Fibroblast of upper back skin (primary cell): ENCODE data around the gene ACSL6.

Experiments used
- DNase-seq: peaks from one replicate; pipeline ENCODE4 v3.0.0-alpha.2; 2013

ACSL6 gene

DNA sequence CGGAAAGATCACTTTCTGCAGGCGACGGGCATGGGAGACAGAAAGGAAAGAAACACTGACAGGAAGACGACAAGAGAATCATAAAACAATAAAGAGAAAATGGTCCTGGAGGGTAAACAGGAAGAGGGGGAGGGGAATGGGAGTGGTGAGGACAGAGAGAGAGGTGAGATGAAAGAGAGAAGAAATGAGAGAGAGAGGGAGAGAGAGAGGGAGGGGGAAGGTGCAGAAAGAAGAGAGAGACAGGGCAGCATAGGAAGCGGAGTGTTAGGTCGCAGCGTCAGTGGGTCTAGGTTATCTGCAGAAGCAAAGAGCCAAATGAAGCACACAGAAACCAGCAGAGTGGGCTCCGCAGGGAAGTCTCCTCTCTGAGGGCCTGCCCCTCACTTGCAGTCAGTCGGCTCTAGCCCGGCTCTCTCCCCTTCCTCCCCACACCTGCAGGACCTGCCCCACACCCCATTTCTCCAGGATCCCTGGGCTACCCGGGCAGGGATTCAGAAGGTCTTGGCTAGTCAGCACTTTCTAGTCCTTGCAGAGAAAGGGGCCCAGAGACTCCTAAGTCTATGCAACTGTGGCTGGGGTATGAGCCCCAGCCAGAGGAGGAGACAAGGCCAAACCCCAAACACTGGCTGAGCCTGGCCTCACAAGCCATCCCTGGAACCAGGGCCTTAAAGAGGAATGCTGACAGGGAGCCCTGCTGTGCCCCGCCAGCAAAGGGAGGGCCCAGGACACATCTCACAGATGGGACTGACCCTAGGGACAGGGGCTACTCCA, 36.3 kb downstream of the ACSL6 start:
- no peak for DNase-seq

DNA sequence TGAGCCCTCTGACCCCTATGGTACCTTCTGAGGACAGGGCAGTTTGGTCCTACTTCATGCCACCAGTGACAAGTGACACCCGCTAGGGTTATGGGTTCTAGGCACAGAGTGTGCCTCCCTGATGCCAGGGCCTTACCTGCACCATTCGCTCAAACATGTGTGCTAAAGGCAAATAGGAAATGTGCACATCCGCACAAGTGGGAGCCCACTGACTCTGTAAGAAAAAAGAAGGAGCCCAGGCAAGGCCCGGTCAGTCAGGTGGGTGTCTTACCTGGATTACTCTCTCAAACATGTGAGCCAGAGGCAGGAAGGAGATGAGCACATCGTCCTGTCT, 36.9 kb downstream of the ACSL6 start:
- DNase-seq, result no peak

DNA sequence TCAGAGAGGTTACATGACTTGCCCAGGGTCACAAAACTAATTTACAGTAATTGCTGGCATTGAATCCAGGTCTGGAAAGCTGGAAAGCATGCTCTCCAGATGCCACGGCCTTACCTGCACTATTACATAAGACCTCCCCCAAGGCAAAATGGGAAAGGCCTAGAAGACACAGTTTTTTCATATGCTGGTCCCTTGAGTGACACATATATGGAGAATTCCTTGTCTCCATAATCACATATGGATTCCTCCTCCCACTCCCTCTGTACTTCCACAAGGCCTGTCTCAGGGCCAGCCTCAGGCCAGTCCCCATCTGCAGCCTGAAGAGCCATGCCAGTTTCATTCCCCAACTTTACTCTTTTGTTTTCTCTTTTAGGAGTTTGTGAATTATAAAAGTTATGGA, 37.4 kb downstream of the ACSL6 start:
- DNase-seq, result no peak

DNA sequence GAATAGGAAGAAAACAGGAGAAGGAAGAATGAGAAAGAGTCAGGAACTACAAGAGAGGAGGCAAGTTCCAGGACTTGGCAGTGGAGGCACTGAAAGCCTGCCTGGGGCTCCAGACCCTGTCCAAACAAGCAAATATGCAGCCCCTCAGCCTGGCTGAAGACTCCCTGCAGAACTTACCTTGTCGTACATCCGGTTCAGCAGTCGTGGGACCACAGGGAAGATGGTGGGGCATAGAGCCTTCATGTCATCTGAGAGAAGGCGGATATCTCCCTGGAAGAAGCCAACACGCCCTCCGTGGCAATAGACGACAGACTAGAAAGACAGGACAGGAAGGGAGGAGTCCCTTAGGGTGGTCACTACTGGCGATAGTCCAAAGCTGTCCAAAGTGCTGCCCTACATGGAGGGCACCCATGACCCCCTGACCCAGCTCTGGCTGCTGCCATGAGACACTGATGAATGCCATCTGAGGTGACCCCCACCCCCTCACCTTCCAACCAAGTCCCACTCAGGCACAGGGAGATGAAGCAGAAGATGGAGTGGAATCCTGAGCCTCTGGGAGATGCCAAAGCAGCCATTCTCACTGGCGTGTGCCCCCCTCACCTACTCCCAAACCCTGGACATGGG, 38.3 kb downstream of the ACSL6 start:
- DNase-seq, result no peak

DNA sequence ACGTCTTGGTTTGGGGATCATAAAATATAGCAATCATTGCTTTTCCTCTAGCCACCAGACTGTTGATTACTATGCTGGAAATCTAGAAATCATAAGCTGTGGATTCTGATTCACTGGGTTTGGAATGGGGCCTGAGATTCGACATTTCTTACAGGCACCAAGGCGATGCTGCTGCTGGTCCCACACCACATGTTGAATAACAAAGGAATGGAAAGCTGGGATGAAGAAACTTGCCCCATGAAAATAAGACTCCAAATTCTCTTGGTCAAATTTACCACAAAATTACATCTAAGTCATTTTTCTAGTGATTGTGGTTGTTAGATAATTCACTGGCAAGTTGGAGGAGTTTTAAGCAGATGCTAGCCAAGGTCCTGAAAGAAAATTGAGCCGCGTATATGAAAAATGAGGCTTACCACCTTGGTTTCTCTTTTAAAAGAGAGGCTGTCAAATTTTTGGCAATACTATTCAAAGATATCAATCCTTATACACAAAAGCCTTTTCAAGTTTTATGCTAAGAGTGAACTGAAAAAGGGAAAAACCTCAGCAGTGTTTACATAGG, 43.0 kb downstream of the ACSL6 start:
- peak; percentile 38 for DNase-seq

DNA sequence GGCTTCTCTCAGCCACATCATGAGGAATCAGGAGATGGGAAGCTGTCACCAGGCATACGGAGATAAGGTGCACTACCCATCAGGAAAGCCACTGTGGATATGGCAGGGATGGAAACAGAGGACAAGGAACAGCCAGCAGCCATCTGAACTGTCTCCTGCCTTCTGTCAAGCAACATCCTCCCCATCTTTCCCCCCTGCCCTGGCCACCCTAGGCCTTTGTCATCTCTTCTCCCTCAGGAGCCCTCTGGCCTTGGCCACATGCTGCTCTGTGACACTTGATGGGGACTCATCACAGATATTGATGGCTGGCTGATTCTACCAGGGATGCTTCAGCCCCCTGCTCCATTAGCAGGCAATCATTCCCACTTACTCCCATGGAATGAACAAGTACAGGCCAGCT, 44.9 kb downstream of the ACSL6 start:
- DNase-seq, result no peak

DNA sequence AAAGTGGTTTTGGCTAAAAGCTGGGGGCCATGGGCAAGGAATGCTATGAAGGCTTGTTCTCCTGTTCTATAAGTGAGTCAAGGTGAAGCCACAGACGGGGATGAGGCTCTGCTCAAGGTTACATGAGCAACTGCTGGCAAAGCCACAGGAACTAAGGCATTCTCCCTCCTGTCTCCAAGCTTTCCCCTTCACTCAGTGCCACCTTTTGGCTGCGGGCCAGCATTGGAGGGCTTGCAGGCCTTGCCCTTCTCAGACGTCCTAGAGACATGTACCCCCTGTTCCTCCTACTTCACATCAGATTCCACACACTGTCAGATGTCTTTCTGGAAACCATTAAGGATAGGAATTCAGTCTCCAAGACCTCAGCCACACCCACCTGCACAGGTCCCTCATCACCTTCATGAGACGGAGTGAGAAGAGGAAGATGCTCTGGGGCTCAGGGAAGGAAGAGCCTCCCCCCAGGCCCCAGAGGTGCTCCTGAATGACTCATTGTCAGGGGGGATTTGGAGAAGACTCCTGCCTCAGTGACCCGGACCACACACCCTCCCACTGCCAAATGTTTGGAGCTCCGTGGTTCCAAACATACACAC, 45.5 kb downstream of the ACSL6 start:
- DNase-seq, result no peak

DNA sequence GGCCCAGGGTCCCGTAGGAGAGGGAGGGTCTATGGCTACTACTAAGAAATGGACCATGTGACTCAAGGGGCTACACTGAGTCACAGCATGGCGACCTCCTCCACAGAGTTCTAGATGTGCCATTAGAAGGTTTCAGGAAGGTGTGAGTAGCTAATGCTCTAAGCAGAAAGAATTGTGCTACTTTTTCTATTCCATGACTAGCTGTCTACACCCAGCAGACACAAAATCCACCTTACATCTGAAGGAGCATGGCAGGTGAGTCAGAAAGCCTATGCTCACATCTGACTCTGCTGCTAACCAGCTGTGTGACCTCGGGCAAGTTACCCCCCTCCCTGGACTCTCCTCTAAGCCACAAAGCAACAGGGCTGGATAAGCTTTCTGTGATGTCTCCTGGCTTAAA, 51.6 kb downstream of the ACSL6 start:
- DNase-seq, result no peak

DNA sequence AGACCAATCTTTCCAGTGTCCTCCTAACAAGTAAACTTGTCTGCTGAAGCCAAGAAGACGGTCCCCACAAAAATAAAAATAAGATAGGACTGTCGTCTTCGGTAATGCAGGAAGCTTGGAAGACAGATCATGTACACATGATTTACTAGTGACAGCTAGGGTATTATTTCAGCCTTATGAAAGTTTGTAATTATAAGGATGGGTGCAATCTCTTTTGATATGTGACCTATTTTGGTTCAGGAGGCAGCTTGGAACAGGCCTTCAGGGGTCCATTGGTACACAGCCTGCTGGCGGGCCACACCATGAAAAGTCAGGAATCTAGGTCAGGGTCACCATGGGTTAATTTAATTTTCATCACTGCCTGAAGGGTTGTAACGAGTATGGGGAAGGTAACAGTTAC, 52.3 kb downstream of the ACSL6 start:
- no peak for DNase-seq

DNA sequence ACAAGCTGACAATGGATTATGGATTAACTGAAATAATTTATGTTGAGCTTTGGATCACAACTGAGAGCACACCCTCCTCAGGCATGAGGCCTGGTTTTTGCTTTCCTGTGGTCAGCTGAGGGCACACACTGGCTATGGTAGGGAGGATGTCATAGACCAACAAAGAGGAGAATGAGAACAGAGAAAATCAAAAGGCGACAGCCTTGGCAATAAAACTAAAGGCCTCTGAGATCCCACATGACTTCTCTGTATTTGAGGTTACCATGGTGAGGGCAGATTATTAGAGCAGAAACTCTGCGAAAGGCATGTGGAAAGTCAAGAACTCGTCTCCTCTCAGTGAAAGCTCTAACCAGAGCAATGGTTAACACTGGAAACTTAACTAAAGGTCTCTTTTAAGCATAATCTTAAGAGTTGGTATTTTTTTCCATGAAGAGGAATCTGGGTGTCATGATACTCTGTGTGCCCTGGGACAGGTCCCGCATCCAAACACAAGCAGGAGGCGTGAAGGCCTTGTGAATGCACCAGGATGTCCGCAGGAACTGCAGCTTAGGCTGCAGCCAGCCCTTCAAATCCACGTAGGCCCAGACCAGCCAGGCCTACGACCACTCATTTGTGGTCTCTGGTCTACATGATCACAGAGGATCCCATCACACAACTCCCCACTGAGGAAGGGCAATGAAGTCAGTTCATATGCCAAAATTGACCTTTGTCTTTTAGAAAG, 53.6 kb downstream of the ACSL6 start:
- DNase-seq, result no peak

DNA sequence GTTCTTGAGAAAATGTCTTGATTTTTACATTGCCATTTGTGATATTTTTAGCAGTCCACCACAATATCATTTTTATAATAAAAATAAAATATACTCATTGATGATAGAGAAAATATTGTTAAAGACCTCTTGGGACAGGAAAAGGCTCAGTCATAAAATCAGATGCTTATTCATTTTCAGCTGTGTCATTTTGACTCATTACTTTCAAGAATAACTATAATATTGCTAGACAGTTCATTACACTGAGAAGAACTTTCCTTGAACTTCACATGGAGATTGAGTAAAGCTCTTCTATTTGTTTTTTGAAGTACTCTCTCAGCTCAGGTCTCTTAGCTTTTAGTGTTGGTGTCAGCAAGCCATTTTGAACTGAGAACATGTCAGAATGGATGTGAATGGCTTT, 57.5 kb downstream of the ACSL6 start:
- DNase-seq, result no peak

DNA sequence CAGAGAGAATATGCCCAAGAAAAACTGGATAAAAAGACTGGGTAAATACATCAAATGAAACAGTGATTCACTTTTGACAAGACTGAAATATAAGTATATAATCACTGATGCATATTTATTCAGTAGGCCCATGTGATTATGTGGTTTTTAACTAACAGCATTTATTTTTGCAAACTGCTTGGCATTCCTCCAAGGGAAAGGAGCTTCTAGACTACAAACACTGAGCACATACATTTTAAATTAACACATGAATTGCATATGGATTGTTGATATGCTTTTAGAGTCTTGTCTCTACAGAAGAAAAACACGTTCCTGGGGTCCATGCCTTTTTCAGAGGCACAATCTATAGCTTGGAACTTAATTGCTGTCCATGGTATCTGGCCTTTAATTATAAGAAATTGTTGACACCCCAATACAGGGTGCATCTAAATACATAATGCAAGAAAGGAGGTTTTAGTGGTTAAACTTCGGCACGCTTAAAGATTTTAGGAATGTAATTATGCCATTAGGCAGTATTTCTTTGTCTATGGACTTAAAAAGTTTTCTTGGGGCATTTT, 59.1 kb downstream of the ACSL6 start:
- peak; percentile 22 for DNase-seq

DNA sequence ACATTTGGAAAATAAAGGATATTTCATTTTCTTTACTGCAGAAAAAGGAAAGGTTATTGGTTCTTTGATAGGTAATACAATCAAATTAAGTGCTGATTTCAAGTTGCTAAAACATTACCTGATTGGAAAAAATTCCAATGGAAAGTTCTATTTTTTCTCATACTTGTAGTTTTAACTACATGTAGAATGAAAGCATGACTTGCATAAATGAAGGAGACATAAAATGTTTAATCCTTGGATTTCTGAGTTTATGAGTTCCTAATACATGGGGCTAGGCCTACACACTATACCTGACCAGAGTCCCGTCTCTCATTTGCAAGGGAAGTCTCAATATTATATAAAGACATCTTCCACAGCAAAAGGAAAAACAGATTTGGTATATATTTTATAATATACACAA, 60.8 kb downstream of the ACSL6 start:
- no peak for DNase-seq

DNA sequence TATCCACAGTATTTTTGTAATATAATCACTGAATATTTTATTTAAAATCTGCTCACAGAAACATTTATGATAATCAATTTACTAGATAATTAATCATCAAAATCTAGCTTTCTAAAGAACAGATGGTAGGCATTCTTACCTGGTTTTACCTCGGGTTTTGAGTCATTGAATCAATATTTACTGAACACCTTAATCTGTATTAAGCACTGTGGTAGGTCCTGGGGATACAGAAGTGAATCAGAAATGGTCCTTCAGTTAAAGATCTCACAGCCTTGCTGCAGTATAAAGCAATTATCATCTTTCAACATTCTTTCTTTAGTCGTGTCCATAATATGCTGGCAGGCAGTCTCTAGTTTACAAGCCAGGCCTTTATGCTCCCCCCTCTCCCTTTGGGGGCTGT, 64.0 kb downstream of the ACSL6 start:
- DNase-seq, result no peak

DNA sequence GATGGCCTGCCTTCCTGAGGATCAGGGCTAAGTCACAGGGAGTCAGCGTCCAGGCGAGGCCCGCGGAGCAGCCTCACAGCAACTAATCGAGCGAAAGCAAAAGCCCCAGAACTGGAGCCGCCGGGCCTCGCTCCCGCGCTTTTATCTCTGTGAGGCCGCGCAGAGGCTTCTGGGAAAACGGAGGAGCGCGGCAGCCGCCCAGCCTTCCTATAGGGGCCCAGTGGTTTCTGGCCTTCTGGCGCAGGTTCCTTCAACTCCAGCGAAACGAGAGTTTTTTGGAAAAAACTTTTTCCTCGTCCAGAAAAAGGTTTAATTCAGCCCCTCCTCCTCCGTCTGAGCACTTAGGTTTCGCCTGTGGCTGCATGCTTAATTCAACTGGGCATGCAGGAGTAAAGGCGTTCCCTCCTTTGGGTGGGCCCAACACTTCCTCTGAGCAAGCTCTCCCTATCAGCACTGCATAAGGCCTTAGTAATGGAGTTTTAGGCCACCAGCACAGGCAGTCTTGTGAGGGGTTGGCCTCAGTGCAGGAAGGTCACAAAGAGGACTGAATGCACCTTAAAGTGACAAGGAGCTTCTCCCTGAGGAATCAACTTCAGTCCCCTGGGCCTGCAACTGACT, 65.8 kb downstream of the ACSL6 start, which contains the start of gene MEIKIN:
Gene MEIKIN, minus strand, starts transcription at position 113 of the 618 bp plus-strand sequence. CDS start 158 bp downstream, outside the sequence.
- no peak for DNase-seq

DNA sequence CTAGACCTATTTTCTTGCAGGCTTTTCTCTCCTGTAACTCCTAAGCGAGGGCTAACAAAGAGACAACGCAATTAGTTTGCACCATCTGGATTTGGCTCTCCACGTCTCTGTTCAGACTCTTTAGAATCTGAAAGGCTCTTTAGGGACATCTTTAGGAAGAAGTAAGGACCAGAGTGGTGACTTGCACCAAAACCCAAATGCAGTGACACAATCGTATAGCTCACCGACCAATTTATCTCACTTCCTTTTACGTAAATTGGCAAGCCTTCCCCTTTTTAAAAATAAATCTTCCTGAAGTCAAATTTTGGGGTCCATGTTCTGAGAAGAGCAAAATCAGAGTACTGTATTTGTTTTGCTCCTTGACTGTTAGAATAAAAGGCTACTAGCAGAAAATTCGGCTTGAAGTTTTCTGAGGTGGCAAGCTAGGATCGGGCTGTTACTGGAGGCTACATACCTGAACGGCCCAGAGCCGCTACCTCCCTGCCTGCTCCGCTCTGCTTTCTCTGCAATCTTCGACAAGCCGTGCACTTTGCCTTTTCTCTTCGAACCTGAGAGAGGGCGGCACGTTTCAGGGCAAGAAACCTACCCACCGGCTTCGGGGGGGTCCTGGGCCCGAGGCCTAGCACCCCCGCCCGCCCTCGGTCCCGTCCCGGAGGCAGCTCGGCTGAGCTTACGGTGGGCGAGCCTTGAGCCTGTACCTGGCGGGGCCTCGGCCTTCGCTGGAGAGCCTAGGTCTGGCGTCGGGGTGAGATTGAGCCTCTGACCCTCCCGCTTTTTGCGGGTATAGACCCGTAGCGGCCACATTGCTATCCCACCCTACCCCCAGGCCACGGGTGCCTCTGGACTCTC, 66.5 kb downstream of the ACSL6 start:
- DNase-seq, result no peak

DNA sequence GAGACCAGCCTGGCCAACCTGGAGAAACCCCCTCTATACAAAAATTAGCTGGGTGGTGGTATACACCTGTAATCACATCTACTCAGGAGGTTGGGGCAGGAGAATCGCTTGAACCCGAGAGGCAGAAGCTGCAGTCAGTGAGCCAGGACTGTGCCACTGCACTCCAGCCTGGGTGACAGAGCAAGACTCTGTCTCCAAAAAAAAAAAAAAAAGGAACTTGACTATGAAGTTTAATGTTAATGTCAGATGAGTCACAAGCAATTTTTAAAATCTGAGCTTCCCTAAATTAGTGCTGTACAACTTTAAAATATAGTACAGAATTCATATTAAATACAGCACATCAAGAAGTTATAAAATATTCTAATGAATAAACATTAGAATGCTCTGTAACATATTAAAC, 67.5 kb downstream of the ACSL6 start:
- DNase-seq, result no peak

DNA sequence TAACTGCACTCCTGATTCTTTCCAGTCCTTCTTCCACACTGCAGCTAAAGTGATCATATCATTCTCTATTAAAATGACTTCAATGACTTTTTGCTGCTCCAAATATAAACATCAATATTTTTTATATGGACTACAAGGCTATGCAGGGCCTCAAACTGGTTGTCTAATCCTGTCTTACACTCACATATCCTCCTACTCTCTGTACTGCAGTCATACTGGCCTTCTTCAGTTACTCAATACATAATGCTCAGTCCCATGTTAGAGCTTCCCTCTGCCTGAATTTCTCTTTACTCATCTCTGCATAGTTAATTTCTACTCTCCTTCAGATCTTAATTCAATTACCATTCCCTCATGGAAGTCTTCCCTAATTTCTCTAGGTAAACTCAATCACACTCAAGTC, 69.4 kb downstream of the ACSL6 start:
- no peak for DNase-seq

DNA sequence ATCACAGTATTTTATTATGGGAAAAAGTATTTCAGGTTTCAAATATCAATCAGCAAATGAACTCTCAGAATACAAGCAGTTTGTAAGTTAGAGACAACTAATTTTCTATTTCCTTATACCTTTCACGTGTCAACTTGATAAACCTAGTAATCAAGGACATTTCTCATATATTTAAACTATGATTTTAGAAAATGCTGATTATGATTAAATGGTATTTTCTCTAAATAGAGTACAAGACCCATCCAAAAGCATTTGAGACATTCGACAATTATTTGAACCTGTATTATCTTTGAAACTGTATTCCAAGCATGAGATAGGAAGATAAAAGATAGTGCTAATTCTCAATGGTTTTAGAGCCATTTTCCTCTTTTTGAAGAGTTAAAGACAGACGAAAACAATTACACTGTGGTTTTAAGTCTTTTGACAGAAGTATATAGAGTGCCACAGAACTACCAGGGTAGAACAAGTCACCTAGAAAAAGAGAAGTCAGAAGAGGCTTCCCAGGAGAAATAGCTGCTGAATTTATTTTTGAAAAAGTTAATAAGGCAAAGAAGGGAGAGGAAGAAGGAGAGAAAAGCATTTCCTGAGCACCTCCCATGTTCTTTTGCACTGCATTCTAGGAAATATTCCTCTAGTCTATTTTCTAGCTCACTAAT, 71.6 kb downstream of the ACSL6 start:
- no peak for DNase-seq

DNA sequence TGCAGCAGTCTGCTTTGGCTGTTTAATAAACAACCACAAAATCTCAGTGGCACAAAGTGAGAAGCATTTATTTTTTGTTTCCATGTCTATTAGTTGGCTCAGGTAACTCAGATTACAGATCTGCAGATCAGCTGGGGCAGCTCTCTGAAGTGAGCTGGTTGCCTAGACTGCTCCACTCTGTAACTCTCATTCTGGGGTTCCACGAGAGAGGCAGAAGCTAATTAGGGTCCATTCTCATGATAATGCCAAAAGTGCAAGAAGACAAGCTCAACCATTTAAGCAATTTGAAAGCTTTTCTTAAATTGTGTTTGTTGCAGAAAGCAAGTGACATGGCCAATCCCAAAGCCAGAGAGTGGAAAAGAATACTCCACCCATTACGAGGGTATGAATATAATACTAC, 79.2 kb downstream of the ACSL6 start:
- no peak for DNase-seq

DNA sequence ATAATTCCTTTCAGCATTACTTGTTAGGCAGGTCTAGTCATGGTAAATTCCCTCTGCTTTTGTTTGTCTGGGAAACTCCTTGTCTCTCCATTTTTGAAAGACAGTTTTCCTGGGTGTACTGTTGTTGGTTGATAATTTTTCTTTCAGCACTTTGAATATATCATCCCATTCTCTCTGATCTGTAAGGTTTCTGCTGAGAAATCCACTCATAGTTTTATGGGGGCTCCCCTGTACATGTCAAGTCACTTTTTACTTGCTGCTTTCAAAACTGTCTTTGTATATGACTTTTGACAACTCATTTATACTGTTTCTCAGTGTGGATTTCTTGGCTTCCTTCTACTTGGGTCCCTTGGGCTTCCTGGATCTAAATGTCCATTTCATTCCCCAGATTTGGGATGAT, 82.5 kb downstream of the ACSL6 start:
- no peak for DNase-seq
